ENCODE results near the gene ERMAP.
A peak's percentile ranks its signal among the peaks of the same experiment; 100 is the strongest.

ERMAP gene

DNA sequence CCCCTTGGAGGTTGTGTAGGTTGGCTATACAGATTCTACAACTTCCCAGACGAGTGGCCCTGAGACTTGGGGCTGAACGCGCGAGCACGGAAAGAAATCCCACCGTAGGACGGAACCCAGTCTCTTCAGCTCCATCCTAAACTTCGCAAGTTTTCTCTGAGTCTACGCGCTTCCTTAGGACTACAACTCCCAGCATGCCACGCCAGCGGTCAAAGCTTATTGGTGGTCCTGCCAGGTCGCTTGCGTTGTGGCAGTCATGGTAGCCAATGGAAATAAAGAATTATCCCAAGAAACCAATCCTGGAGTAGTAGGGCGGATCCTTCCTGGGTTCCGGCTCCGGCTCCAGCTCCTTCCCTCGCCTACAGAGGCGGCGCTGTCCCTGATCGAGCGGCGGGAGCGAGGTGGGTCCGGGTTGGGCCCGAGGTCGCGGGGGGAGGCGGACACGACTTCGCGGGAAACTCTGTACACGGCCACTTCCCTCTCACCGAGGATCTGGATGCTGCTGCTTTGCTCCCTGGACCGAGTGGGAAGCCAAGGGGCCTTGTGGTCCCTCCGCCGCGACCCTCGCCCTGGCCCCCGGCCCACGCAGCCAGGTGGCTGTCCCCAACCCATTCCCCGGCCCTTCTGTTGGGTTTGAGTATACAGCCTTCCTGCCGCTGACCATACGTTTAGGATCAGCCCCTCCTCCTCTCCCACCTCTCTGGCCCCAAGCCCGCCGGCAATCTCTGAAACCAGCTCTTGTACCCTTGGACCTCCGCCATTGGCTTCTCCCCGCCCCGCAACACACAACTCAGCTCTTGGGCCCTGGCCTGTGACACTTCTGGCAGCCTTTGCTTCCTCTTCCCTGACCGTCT, 29.6 kb downstream of the ERMAP start, which contains the start of gene ZNF691:
Gene ZNF691 (plus strand): TSS at position 357 of the 854 bp plus-strand sequence. CDS start 3,046 bp downstream, outside the sequence.
- H3K4me2 ChIP-seq (ENCODE audit: insufficient read depth, low read length, poor library complexity, severe bottlenecking): peak within 1 kb of the TSS; percentile 94
- H2BK120ac ChIP-seq (ENCODE audit: low read depth, low read length): no peak within 1 kb of the TSS
- no peak within 1 kb of the TSS for H4K91ac ChIP-seq (ENCODE audit: low read depth, low read length, poor library complexity)
- H3K14ac ChIP-seq (ENCODE audit: low read length): peak within 1 kb of the TSS; percentile 28
- H3K4ac ChIP-seq (ENCODE audit: low read length): no peak within 1 kb of the TSS
- H2BK12ac ChIP-seq (ENCODE audit: low read length): no peak within 1 kb of the TSS
- H3K9me3 ChIP-seq (replicated peaks in 1 of 2; ENCODE audit: control insufficient read depth in 2 of 2, insufficient read depth in 1 of 2, low read depth in 1 of 2, low read length in 2 of 2): peaks cover 13 to 18% of the 10 kb centered on the region in 2 donors
- peak within 1 kb of the TSS; percentile 95 for H2AFZ ChIP-seq (ENCODE audit: low read length)
- no CpG with 5 or more reads among the region's 50 CpGs for WGBS, 2 donors (ENCODE audit: extremely low coverage in 2 of 2, insufficient read length in 2 of 2, insufficient replicate concordance in 1 of 2)
- H3K27ac ChIP-seq (replicated peaks; ENCODE audit: low read length): no peak within 1 kb of the TSS
- H3K27me3 ChIP-seq (ENCODE audit: control insufficient read depth in 3 of 3, insufficient read depth in 3 of 3, low read depth in 1 of 3, low read length in 3 of 3): no peaks in the 10 kb centered on the region
- peak within 1 kb of the TSS; percentile 8 for H2BK5ac ChIP-seq (ENCODE audit: low read length)
- H3K23ac ChIP-seq (ENCODE audit: low read depth, low read length, poor library complexity): peak within 1 kb of the TSS; percentile 50
- DNase-seq (ENCODE audit: low spot score): peak; percentile 94
- peaks cover 6% of the 10 kb centered on the region for H3K79me1 ChIP-seq (ENCODE audit: low read depth, low read length)
- H3K9ac ChIP-seq (ENCODE audit: low read depth, low read length, poor library complexity): peak within 1 kb of the TSS; percentile 78
- H2AK5ac ChIP-seq (ENCODE audit: low read depth, low read length): peak within 1 kb of the TSS; percentile 64
- peak within 1 kb of the TSS; percentile 85 to 95 for H3K4me3 ChIP-seq (ENCODE audit: low read length in 2 of 2)
- H4K8ac ChIP-seq (ENCODE audit: low read depth, low read length): no peak within 1 kb of the TSS
- peak within 1 kb of the TSS; percentile 11 for H3K18ac ChIP-seq (ENCODE audit: low read length)
- H3K4me1 ChIP-seq (ENCODE audit: control insufficient read depth in 2 of 2, insufficient read depth in 1 of 2, low read depth in 1 of 2, low read length in 2 of 2): peaks cover 10% of the 10 kb centered on the region in 2 donors
- H2BK15ac ChIP-seq (ENCODE audit: low read length): no peak within 1 kb of the TSS
- H3K36me3 ChIP-seq (replicated peaks in 1 of 2; ENCODE audit: control insufficient read depth in 2 of 2, insufficient read depth in 2 of 2, low read length in 2 of 2): peaks cover 14 to 37% of the 10 kb centered on the region in 2 donors

DNA sequence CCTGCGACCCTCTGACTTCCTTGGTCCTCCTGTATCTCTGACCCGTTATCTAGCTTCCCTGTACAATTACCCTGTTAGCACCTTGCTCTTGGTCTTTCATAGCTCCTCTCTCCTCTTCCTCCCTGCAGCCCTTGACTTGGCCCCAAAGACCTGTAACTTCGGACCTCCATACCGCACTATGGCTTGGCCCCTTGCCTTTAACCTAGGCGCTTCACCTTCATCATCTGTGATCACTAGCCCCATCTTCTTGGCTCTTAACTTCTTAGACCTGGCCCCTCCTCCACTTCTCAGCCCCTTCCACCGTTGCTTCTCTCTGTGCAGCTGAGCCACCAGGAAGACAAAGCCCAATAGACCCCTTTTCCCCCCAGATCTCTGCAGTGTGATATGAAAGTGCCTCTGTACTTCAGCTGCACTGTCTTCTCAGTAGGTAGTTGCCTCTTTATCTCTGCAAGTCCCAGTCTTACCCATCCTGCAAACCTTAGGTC, 30.2 kb downstream of the ERMAP start:
- Histone ChIP-seq H2AFZ (ENCODE audit: low read length) (peak overlapping the region; percentile 86), H4K91ac (ENCODE audit: low read depth, low read length, poor library complexity) (no peak overlapping the region), H3K27me3 (ENCODE audit: control insufficient read depth in 3 of 3, insufficient read depth in 3 of 3, low read depth in 1 of 3, low read length in 3 of 3) (no peaks in the 10 kb centered on the region), H3K79me1 (ENCODE audit: low read depth, low read length) (peaks cover 6% of the 10 kb centered on the region), H3K4me2 (ENCODE audit: insufficient read depth, low read length, poor library complexity, severe bottlenecking) (peak overlapping the region; percentile 70), H3K23ac (ENCODE audit: low read depth, low read length, poor library complexity) (peak overlapping the region; percentile 50), H3K14ac (ENCODE audit: low read length) (peak overlapping the region; percentile 28), H3K4me1 (ENCODE audit: control insufficient read depth in 2 of 2, insufficient read depth in 1 of 2, low read depth in 1 of 2, low read length in 2 of 2) (peaks cover 10% of the 10 kb centered on the region in 2 donors), H4K8ac (ENCODE audit: low read depth, low read length) (no peak overlapping the region), H3K4me3 (ENCODE audit: low read length in 2 of 2) (peak overlapping the region; percentile 85 to 95), H2BK12ac (ENCODE audit: low read length) (no peak overlapping the region), H3K9me3 (replicated peaks in 1 of 2; ENCODE audit: control insufficient read depth in 2 of 2, insufficient read depth in 1 of 2, low read depth in 1 of 2, low read length in 2 of 2) (peaks cover 19 to 24% of the 10 kb centered on the region in 2 donors), H2AK5ac (ENCODE audit: low read depth, low read length) (peak overlapping the region; percentile 64), H2BK5ac (ENCODE audit: low read length) (peak overlapping the region; percentile 8), H3K9ac (ENCODE audit: low read depth, low read length, poor library complexity) (peak overlapping the region; percentile 78), H2BK15ac (ENCODE audit: low read length) (no peak overlapping the region), H3K36me3 (replicated peaks in 1 of 2; ENCODE audit: control insufficient read depth in 2 of 2, insufficient read depth in 2 of 2, low read length in 2 of 2) (peaks cover 21 to 44% of the 10 kb centered on the region in 2 donors), H3K4ac (ENCODE audit: low read length) (no peak overlapping the region), H3K18ac (ENCODE audit: low read length) (peak overlapping the region; percentile 3), H2BK120ac (ENCODE audit: low read depth, low read length) (no peak overlapping the region), H3K27ac (replicated peaks; ENCODE audit: low read length) (no peak overlapping the region)
- WGBS, 2 donors (ENCODE audit: extremely low coverage in 2 of 2, insufficient read length in 2 of 2, insufficient replicate concordance in 1 of 2): no CpG with 5 or more reads among the region's 6 CpGs
- DNase-seq (ENCODE audit: low spot score): peak; percentile 9

DNA sequence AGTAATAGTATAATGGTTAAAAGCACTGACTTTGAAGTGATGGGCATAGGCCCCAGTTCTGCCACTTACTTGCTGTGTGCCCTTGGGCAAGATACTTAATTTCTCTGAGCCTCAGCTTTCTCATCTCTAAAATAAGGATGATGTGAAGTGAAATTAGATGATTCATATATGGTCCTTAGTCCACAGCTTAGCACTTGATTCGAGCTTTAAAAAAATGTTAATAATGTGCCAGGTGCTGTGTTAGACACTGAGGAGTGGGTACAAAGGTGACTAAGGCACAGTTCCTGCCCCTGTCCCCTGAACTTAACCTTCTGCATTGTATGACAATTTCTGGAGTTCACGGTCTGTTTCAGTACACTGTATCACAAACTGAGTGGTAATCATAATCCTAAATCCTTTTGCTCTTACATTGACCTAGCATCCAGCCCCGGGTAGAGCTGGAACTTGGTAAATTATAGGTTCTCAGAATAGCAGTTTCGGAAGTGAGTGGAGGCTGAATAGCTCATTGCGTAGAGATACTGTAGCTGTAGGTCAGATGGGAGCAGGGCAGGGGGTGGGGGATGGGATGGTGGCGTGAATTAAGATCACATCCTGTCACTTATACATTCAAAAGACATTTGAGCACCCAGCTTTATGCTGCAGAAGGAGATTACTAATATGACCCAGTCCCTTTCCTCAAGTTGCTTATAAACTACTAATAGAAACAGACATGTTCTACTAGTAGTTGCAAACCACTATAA, 31.0 kb downstream of the ERMAP start:
- Histone ChIP-seq H3K23ac (ENCODE audit: low read depth, low read length, poor library complexity) (no peak overlapping the region), H3K4me1 (ENCODE audit: control insufficient read depth in 2 of 2, insufficient read depth in 1 of 2, low read depth in 1 of 2, low read length in 2 of 2) (peaks cover 10% of the 10 kb centered on the region in 2 donors), H2BK12ac (ENCODE audit: low read length) (no peak overlapping the region), H3K27ac (replicated peaks; ENCODE audit: low read length) (no peak overlapping the region), H4K8ac (ENCODE audit: low read depth, low read length) (no peak overlapping the region), H3K79me1 (ENCODE audit: low read depth, low read length) (peaks cover 6% of the 10 kb centered on the region), H2BK120ac (ENCODE audit: low read depth, low read length) (no peak overlapping the region), H4K91ac (ENCODE audit: low read depth, low read length, poor library complexity) (no peak overlapping the region), H3K36me3 (replicated peaks in 1 of 2; ENCODE audit: control insufficient read depth in 2 of 2, insufficient read depth in 2 of 2, low read length in 2 of 2) (peaks cover 27 to 48% of the 10 kb centered on the region in 2 donors), H3K27me3 (ENCODE audit: control insufficient read depth in 3 of 3, insufficient read depth in 3 of 3, low read depth in 1 of 3, low read length in 3 of 3) (no peaks in the 10 kb centered on the region), H3K9ac (ENCODE audit: low read depth, low read length, poor library complexity) (no peak overlapping the region), H2AFZ (ENCODE audit: low read length) (no peak overlapping the region), H2BK15ac (ENCODE audit: low read length) (no peak overlapping the region), H2BK5ac (ENCODE audit: low read length) (no peak overlapping the region), H2AK5ac (ENCODE audit: low read depth, low read length) (no peak overlapping the region), H3K4ac (ENCODE audit: low read length) (no peak overlapping the region), H3K9me3 (replicated peaks in 1 of 2; ENCODE audit: control insufficient read depth in 2 of 2, insufficient read depth in 1 of 2, low read depth in 1 of 2, low read length in 2 of 2) (peaks cover 24 to 27% of the 10 kb centered on the region in 2 donors), H3K4me3 (ENCODE audit: low read length in 2 of 2) (peak overlapping the region in 1 of 2 donors; percentile 85), H3K4me2 (ENCODE audit: insufficient read depth, low read length, poor library complexity, severe bottlenecking) (peak overlapping the region; percentile 70), H3K18ac (ENCODE audit: low read length) (no peak overlapping the region), H3K14ac (ENCODE audit: low read length) (no peak overlapping the region)
- no CpG with 5 or more reads among the region's 6 CpGs for WGBS, 2 donors (ENCODE audit: extremely low coverage in 2 of 2, insufficient read length in 2 of 2, insufficient replicate concordance in 1 of 2)
- no peak for DNase-seq (ENCODE audit: low spot score)
